Right lobe of liver (tissue), 6 donors: ENCODE data around the gene WASF3. TPM values are rescaled to one million over a fixed set of nuclear protein-coding genes. Genes with fewer than 3 reads are reported as not detected.

Experiments used
- ATAC-seq, 4 donors: fragments of 200-7000 bp; cut with Tn5 transposase; one replicate each; pipeline ENCODE4 v1.9.1; 2020; ENCODE audit warnings: mild to moderate bottlenecking in 4 of 4, moderate library complexity in 4 of 4
- DNase-seq, 3 donors: peaks; one replicate each; pipeline ENCODE4 v3.0.0-alpha.2; 2020
- H3K27ac ChIP-seq, 3 donors: fragments of 200-600 bp; one replicate each; pipeline ENCODE4 v1.8.0; 2022
- H3K27me3 ChIP-seq, 2 donors: fragments of 200-600 bp; one replicate each; pipeline ENCODE4 v1.8.0; 2022
- H3K36me3 ChIP-seq, 4 donors: fragments of 200-600 bp; sonication (generic) in 1 of 4; one replicate each; pipeline versions ENCODE4 v1.5.1 to v1.8.0; 2017 to 2022; ENCODE audit warnings: control low read depth in 1 of 4
- H3K4me1 ChIP-seq, 4 donors: fragments of 200-600 bp; sonication (generic) in 1 of 4; one replicate each; pipeline versions ENCODE4 v1.5.1 to v1.8.0; 2017 to 2022; ENCODE audit warnings: control low read depth in 1 of 4
- H3K4me3 ChIP-seq, 3 donors: fragments of 200-600 bp; one replicate each; pipeline ENCODE4 v1.8.0; 2022
- H3K9me3 ChIP-seq, 4 donors: fragments of 200-600 bp; sonication (generic) in 1 of 4; one replicate each; pipeline versions ENCODE4 v1.5.1 to v1.8.0; 2017 to 2022; ENCODE audit warnings: control low read depth in 1 of 4
- POLR2A ChIP-seq: fragments of 450-650 bp; IDR thresholded peaks from one replicate; pipeline ENCODE4 v1.6.1; 2017; ENCODE audit warnings: antibody characterized with exemption, mild to moderate bottlenecking
- WGBS: methylation state at CpG from one replicate; pipeline ENCODE4 v1.1.6; 2018; ENCODE audit warnings: low coverage, low lambda C conversion rate; ENCODE audit not compliant: insufficient coverage; ENCODE audit errors: missing lambda C conversion rate; 5-methylcytosine and 5-hydroxymethylcytosine counted together
- intact Hi-C, 2 donors: fragments of 100-400 bp; cut with DNase I; formaldehyde crosslinking; loops; one replicate each; pipeline versions ENCODE4 v1.11.2 to v1.14.1; 2022
- total RNA-seq, 6 experiments: library from RNA; depleted of rRNA in 2 of 6; stranded (reverse); fragments of >200 nt in 2 of 6; fragmentation: NEBNext Ultra II Directional in 3 of 6; extraction: Animal tissue kit (Norgen Biotek cat#: 25700) in 3 of 6; gene quantifications; one replicate each; pipeline versions ENCODE4 v1.1.0 to v1.2.4, GENCODE V29; 2016 to 2023
- TF ChIP-seq, protein P1 (sequence below), 4 donors: fragments of 200-600 bp in 3 of 4; fragments of 450-650 bp in 1 of 4; IDR thresholded peaks; one replicate each; pipeline versions ENCODE4 v1.5.1 to v1.8.0; 2016 to 2022; ENCODE audit warnings: antibody characterized with exemption in 4 of 4, mild to moderate bottlenecking in 2 of 4
- donor health status: DM: no; HTN: yes; CAD: no.
- donor health status: DM: no; HTN: no; CAD: no.
- donor health status: DM: no; HTN: no; CAD: no.
- donor health status: DM: no; HTN: yes; CAD: no.
- donor health status: DM: no; HTN: yes; CAD: no.

The WASF3 gene
- total RNA-seq, 6 experiments from 2014 or later: 5.8 to 14.5 (median 8.3) TPM

GRCh38 chr13:26668357-26669146, 111.1 kb downstream of the WASF3 start:
- DNase-seq (no peak), ATAC-seq (no peak)
- no peaks in the 10 kb centered on the region for H3K9me3 ChIP-seq
- H3K4me3 ChIP-seq: no peak overlapping the region
- no peaks in the 10 kb centered on the region for H3K4me1 ChIP-seq
- intact Hi-C loops: no loop called here
- no peaks in the 10 kb centered on the region for H3K27me3 ChIP-seq
- WGBS: 87% methylated on average over 5 of the region's 5 CpGs
- TF ChIP-seq, protein P1, sequence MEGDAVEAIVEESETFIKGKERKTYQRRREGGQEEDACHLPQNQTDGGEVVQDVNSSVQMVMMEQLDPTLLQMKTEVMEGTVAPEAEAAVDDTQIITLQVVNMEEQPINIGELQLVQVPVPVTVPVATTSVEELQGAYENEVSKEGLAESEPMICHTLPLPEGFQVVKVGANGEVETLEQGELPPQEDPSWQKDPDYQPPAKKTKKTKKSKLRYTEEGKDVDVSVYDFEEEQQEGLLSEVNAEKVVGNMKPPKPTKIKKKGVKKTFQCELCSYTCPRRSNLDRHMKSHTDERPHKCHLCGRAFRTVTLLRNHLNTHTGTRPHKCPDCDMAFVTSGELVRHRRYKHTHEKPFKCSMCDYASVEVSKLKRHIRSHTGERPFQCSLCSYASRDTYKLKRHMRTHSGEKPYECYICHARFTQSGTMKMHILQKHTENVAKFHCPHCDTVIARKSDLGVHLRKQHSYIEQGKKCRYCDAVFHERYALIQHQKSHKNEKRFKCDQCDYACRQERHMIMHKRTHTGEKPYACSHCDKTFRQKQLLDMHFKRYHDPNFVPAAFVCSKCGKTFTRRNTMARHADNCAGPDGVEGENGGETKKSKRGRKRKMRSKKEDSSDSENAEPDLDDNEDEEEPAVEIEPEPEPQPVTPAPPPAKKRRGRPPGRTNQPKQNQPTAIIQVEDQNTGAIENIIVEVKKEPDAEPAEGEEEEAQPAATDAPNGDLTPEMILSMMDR (IDR thresholded peaks at IDR 0.05): no peak
- no peak for TF ChIP-seq POLR2A
- H3K36me3 ChIP-seq: no peaks in the 10 kb centered on the region
- no peak overlapping the region for H3K27ac ChIP-seq

DNA sequence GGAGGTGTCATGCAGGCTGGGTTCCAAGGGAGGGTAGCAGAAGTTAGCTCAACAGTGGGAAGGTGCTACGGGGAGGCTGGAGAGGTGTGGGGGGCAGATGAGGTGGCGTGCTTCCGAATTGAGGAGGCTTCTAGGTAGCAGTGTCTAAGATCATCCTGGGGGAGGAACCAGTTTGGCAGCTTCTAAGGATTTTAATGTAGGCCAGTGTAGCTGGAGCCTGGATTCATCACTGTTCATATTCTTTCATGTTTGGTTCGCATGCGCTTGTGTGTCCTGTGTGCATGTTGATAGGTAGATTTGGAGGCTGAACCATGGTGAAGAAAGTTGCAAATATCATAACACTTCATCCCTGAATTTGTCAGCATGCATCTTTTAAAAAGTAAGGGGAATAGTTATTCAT, 116.4 kb downstream of the WASF3 start:
- H3K4me1 ChIP-seq: no peaks in the 10 kb centered on the region
- no peaks in the 10 kb centered on the region for H3K27me3 ChIP-seq
- H3K36me3 ChIP-seq: no peaks in the 10 kb centered on the region
- H3K27ac ChIP-seq: no peak overlapping the region
- no peak for DNase-seq
- no peaks in the 10 kb centered on the region for H3K9me3 ChIP-seq
- 81% methylated on average over 5 of the region's 5 CpGs for WGBS
- TF ChIP-seq, protein P1 (IDR thresholded peaks at IDR 0.05): no peak
- TF ChIP-seq POLR2A: no peak
- ATAC-seq: no peak
- intact Hi-C loops: no loop called here
- H3K4me3 ChIP-seq: no peak overlapping the region

GRCh38 chr13:26677156-26677555, 119.7 kb downstream of the WASF3 start:
- ATAC-seq (no peak), DNase-seq (no peak)
- Histone ChIP-seq H3K27me3 (no peaks in the 10 kb centered on the region), H3K27ac (no peak overlapping the region), H3K4me3 (no peak overlapping the region), H3K9me3 (no peaks in the 10 kb centered on the region), H3K4me1 (no peaks in the 10 kb centered on the region), H3K36me3 (no peaks in the 10 kb centered on the region)
- intact Hi-C loops: no loop called here
- no peak for TF ChIP-seq POLR2A
- TF ChIP-seq, protein P1 (IDR thresholded peaks at IDR 0.05): no peak
- 63% methylated on average over 4 of the region's 4 CpGs for WGBS

- ATAC-seq: no peak
- Histone ChIP-seq H3K4me3 (no peak overlapping the region), H3K27me3 (no peaks in the 10 kb centered on the region), H3K27ac (no peak overlapping the region), H3K36me3 (no peaks in the 10 kb centered on the region), H3K9me3 (no peaks in the 10 kb centered on the region), H3K4me1 (no peaks in the 10 kb centered on the region)
- no peak for TF ChIP-seq POLR2A
- TF ChIP-seq, protein P1 (IDR thresholded peaks at IDR 0.05): no peak
- WGBS: 75% methylated on average over 5 of the region's 5 CpGs
- DNase-seq: no peak
- intact Hi-C loops: no loop called here
Measured at GRCh38 chr13:26678330-26678729, 120.8 kb downstream of the WASF3 start.
